HG03439 (cell line): ENCODE data around the gene KLHL30.

Source experiments
- ATAC-seq: cut with Tn5 transposase; IDR thresholded peaks from one replicate; pipeline ENCODE4 v1.9.1; 2021; ENCODE audit warnings: mild to moderate bottlenecking, moderate library complexity; ENCODE audit not compliant: unreplicated experiment

The KLHL30 gene

DNA sequence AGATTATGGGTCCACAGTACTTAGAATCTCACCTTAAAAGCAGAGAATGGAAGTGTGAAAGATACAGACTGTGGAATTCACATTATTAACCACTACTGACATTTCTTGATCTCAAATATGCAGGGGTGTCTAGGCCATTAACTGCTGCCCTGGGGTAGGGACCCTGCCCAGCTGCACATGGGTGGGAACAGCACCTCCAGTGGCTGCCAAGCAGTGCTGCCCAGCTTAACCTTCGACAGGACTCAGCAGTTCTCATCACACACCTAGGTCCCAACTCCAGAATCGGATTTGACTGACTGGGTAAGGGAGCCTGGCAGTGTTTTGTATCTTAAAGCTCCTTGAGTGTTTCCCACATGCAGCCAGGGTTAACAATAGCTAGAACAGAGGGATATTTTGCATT is 35.2 kb downstream of the KLHL30 start:
- ATAC-seq, result no peak

DNA sequence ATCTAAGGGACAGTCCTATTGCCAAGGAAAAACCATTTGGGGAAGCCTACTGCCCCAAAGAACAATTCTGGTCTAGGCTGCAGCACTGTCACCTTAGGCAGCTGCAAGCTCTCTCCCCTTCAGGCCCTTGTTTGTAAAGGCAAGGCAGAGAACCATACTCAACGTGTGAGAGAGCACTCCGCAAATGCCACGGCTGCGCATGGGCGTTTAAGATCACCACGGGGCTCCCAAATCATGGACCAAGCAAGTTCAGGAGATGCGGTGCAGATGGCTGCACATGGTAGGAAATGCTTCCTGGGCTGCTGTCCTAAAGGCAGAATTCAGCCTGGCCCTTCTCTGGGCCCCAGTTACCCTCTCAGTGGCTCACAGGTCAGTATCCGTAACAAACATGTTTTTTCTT is 35.8 kb downstream of the KLHL30 start:
- ATAC-seq, result no peak

DNA sequence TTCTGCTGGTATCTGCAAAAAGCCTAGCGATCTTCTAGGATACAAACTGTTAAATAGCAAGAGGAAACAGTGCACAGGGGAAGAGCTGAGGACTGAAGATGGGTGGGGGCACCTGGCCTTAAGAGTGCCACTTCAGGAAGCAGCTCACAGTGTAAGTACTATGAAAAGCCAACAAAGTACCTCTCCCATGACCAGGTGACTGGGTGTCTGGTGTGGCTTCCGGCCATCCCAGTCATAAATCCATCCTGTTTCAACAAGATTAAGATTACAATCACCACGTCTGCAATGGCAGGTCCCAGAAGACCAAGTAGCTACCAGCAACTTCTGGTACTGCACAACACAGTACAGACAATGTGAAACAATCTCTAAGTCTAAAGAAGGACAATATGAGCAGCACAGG is 36.2 kb downstream of the KLHL30 start:
- no peak for ATAC-seq

GRCh38 chr2:238176613-238177012 is 38.1 kb downstream of the KLHL30 start:
- ATAC-seq, result no peak

GRCh38 chr2:238180554-238180953 is 42.1 kb downstream of the KLHL30 start:
- no peak for ATAC-seq

DNA sequence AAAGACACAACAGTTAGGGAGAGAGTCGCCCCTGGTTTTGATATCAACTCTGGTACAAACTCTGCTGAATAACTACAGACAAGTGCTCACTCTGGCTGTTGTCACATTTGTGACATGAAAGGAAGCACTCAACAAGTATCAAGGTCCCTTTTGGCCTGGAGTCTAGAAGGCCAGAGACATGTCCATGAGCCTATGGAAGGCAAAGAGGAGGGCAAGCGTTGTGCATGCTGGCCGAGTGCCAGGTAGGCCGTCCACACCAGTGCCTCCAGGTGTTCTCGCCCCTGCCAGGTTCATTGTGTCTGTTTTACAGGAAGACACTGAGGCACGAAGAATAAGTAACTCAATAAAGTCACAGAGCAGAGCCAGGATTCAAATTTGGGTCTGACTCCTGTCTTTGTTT is 43.9 kb downstream of the KLHL30 start:
- no peak for ATAC-seq

DNA sequence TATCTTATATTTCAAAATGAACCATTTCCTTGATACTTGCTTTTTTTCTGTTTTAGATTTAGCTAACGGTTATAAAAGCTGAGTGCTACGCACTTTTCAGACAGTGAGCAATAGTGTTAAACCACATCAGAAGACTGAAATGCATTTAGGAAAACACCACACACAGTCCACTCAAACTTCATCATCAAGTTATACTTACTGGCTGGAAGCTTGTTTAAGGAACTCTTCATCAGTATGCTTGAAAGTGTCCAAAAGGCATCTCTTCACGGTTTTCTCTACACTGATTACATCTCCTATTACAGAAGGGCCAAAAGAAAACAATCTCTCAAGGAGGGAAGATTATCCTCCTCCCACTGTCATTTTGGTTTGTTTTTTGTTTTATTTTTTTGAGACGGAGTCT is 45.4 kb downstream of the KLHL30 start:
- no peak for ATAC-seq

GRCh38 chr2:238187618-238188548 is 49.4 kb downstream of the KLHL30 start:
- no peak for ATAC-seq

DNA sequence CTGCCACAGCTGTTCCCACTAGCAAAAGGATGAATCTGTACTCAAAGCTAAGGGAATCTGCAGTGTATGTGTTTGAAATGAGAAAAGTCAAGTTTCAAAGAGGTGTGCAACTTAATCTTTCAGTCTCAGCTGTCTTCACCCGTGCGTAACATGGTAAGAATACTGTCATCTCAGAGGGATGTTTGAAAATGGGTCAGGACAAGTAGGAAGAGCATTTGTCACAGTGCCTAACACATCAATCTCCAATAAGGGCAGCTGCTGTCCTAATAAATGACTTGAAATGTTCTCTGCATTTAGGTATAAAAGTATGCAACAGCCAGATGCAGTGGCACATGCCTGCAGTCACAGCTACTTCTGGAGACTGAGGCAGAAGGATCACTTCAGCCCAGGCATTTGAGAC is 52.0 kb downstream of the KLHL30 start:
- ATAC-seq, result no peak
